ENCODE measurements around the gene ABCC8. TPM values are rescaled to one million over a fixed set of nuclear protein-coding genes. Genes with fewer than 3 reads are reported as not detected.

The ABCC8 gene
- total RNA-seq, 2 donors from 2014 or later: 3.0 to 4.2 TPM

DNA sequence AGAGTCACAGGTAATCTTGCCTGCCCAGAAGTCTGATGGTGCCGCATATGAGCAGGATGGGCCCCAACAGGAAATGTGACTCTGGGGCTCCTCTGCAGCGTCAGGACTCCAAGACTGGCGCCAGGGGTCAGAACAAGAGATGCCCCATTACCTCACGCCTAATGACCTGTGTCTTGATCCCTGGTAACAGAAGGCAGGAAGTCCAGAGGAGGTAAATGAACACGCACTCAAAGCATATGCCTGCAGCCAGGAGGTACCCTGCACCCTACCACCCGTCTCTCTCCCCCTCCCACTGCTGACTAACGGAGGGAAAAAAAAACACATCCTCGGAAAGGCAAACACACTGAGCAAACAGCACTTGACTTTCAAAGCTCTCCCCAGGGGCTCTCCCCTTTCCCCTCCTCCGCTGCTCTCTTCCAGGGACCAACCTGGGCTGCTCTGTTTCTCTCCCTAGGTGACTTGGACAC, 37.3 kb downstream of the ABCC8 start:
- no peaks in the 10 kb centered on the region for H3K9me3 ChIP-seq
- no peak overlapping the region for H3K4me3 ChIP-seq
- no peaks in the 10 kb centered on the region for H3K36me3 ChIP-seq
- no peak overlapping the region for H3K27ac ChIP-seq
- H3K4me1 ChIP-seq: no peaks in the 10 kb centered on the region
- TF ChIP-seq, protein P1, sequence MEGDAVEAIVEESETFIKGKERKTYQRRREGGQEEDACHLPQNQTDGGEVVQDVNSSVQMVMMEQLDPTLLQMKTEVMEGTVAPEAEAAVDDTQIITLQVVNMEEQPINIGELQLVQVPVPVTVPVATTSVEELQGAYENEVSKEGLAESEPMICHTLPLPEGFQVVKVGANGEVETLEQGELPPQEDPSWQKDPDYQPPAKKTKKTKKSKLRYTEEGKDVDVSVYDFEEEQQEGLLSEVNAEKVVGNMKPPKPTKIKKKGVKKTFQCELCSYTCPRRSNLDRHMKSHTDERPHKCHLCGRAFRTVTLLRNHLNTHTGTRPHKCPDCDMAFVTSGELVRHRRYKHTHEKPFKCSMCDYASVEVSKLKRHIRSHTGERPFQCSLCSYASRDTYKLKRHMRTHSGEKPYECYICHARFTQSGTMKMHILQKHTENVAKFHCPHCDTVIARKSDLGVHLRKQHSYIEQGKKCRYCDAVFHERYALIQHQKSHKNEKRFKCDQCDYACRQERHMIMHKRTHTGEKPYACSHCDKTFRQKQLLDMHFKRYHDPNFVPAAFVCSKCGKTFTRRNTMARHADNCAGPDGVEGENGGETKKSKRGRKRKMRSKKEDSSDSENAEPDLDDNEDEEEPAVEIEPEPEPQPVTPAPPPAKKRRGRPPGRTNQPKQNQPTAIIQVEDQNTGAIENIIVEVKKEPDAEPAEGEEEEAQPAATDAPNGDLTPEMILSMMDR (IDR thresholded peaks at IDR 0.05): no peak
- DNase-seq (ENCODE audit: low spot score): no peak
- H3K27me3 ChIP-seq: no peaks in the 10 kb centered on the region

DNA sequence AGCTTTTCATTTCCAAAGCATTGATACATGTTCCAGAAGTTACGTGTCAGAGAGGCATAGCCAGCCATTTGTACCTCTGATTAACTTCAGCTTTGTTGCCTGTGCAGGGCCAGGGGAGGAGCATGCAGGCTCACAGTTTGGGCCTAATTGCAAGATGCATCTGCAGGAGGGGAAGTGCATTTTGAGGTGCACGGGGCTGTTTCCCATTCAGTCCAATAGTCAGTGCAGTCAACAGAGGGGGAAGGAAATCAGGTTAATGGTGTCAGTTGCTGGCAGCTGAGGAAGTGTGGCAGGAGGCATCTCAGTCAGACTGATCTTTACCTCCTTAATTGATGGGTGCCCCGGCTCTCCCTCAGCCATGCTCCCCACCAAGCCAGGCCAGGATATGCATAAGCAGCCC, 39.3 kb downstream of the ABCC8 start:
- no peaks in the 10 kb centered on the region for H3K4me1 ChIP-seq
- H3K9me3 ChIP-seq: no peaks in the 10 kb centered on the region
- H3K27me3 ChIP-seq: no peaks in the 10 kb centered on the region
- H3K36me3 ChIP-seq: no peaks in the 10 kb centered on the region
- H3K4me3 ChIP-seq: no peak overlapping the region
- TF ChIP-seq, protein P1 (IDR thresholded peaks at IDR 0.05): no peak
- no peak overlapping the region for H3K27ac ChIP-seq
- no peak for DNase-seq (ENCODE audit: low spot score)

DNA sequence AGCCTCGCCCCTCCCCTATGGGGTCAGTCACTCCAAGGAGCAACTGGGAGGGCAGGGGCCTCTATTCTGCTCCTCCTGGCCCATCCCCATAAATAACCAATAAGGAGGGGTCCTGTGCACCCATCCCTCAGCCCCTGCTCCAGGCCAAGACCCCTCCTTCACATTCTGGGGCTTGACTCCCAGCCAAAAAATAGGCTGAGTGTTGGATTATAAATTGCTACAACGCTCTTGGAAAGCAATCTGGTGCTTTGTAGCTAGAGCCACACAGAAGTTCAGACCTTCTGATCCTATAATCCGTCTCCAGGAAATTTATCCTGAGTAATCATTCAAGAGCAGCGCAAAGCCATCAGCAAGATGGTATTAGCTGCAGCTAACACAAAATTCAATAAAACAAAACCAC, 42.5 kb downstream of the ABCC8 start:
- Histone ChIP-seq H3K4me1 (no peaks in the 10 kb centered on the region), H3K4me3 (no peak overlapping the region), H3K36me3 (no peaks in the 10 kb centered on the region), H3K27me3 (no peaks in the 10 kb centered on the region), H3K27ac (no peak overlapping the region), H3K9me3 (no peaks in the 10 kb centered on the region)
- TF ChIP-seq, protein P1 (IDR thresholded peaks at IDR 0.05): no peak
- no peak for DNase-seq (ENCODE audit: low spot score)

DNA sequence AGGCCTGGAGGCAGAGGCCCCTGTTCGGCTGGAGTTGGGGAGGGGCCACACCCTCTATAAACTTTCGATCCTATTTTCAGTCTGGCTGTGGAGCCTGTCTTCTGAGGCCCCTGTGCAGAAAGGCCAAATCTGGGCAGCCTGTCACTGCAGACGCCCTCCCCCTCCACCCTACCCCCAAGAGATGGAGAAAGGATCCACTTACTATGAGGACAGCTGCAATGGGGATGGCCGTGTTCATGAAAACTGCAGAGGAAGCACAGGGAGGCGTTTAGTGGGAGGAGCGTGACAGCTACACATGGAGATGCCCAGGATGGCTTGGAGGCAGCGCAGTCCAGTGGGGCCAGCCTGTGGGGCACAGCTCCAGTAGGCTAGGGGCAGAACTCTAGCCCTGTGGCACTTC, 44.6 kb downstream of the ABCC8 start:
- DNase-seq (ENCODE audit: low spot score): no peak
- Histone ChIP-seq H3K4me3 (no peak overlapping the region), H3K9me3 (no peaks in the 10 kb centered on the region), H3K27ac (no peak overlapping the region), H3K4me1 (no peaks in the 10 kb centered on the region), H3K27me3 (no peaks in the 10 kb centered on the region), H3K36me3 (no peaks in the 10 kb centered on the region)
- TF ChIP-seq, protein P1 (IDR thresholded peaks at IDR 0.05): no peak

DNA sequence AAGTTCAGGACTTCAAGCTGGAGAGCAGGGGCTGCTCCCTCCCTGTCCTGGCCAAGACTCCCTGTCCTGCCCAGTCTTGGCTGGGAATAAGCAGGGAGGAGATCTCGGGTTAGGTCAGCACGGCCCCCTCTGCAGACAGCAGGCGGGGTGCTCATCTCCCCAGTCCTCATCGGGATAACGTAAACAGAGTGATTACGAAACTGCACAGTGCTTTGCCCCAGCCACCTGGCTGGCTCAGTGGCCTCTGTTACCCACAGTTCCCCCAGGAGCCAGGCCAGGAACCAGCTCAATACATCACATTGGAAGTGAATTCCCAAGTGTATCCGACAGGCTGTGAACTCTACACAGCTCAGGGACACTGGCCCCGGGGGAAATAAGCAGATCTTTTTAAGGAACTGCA, 45.5 kb downstream of the ABCC8 start:
- no peaks in the 10 kb centered on the region for H3K9me3 ChIP-seq
- TF ChIP-seq, protein P1 (IDR thresholded peaks at IDR 0.05): no peak
- H3K27me3 ChIP-seq: no peaks in the 10 kb centered on the region
- no peaks in the 10 kb centered on the region for H3K36me3 ChIP-seq
- no peak for DNase-seq (ENCODE audit: low spot score)
- no peak overlapping the region for H3K4me3 ChIP-seq
- no peak overlapping the region for H3K27ac ChIP-seq
- no peaks in the 10 kb centered on the region for H3K4me1 ChIP-seq

DNA sequence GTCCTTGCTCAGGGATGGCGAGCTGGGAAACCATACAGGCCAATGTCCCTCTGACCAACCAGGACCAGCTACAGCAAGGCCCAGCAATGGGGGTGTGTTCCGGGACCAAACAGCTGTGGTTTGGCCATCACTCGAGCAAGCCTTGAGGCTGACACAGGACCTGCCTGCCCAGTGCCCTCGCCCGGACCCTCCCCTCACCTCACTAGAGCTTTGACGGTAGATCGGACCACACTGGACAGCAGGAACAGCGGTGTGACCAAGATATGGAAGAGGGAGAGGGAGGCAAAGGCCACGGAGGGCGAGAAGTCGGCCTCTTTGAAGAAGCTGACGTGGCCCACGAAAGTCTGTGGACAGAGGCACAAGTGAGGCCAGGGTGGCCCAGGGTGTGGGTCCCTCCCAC, 46.0 kb downstream of the ABCC8 start:
- TF ChIP-seq, protein P1 (IDR thresholded peaks at IDR 0.05): no peak
- Histone ChIP-seq H3K4me3 (no peak overlapping the region), H3K27me3 (no peaks in the 10 kb centered on the region), H3K27ac (no peak overlapping the region), H3K9me3 (no peaks in the 10 kb centered on the region), H3K36me3 (no peaks in the 10 kb centered on the region), H3K4me1 (no peaks in the 10 kb centered on the region)
- no peak for DNase-seq (ENCODE audit: low spot score)

All from right atrium auricular region (tissue), 2 donors.